Left lung (tissue), 10 donors: ENCODE measurements around the gene ZC3H7B. TPM values are rescaled to one million over a fixed set of nuclear protein-coding genes. Genes with fewer than 3 reads are reported as not detected.

ENCODE experiments used
- ATAC-seq: fragments of 200-7000 bp; cut with Tn5 transposase; one replicate; pipeline ENCODE4 v1.9.1; 2020; ENCODE audit warnings: moderate library complexity
- DNase-seq, 4 donors: peaks; one replicate each; pipeline ENCODE4 v3.0.0-alpha.2; 2013 to 2020
- H3K27ac ChIP-seq, 2 donors: fragments of 200-600 bp; sonication (generic) in 1 of 2; one replicate each; pipeline versions ENCODE4 v1.5.0 to v1.8.0; 2020 to 2021
- H3K27me3 ChIP-seq, 2 donors: fragments of 200-600 bp; sonication (generic) in 1 of 2; one replicate each; pipeline versions ENCODE4 v1.5.0 to v1.8.0; 2020 to 2021
- H3K36me3 ChIP-seq, 2 donors: fragments of 200-600 bp; sonication (generic) in 1 of 2; one replicate each; pipeline versions ENCODE4 v1.5.0 to v1.8.0; 2020 to 2021
- H3K4me1 ChIP-seq, 2 donors: fragments of 200-600 bp; one replicate each; pipeline ENCODE4 v1.8.0; 2021
- H3K4me3 ChIP-seq, 2 donors: fragments of 200-600 bp; sonication (generic) in 1 of 2; one replicate each; pipeline versions ENCODE4 v1.5.0 to v1.8.0; 2020 to 2021; ENCODE audit warnings: mild to moderate bottlenecking in 1 of 2
- H3K9me3 ChIP-seq, 2 donors: fragments of 200-600 bp; sonication (generic) in 1 of 2; one replicate each; pipeline versions ENCODE4 v1.5.0 to v1.8.0; 2020 to 2021
- intact Hi-C, 2 donors: fragments of 100-400 bp; cut with DNase I; formaldehyde crosslinking; loops; one replicate each; pipeline versions ENCODE4 v1.11.2 to v1.14.2; 2022
- polyA plus RNA-seq, 6 donors: library from polyadenylated mRNA; unstranded; fragments of 120-200 nt; gene quantifications; one replicate each; pipeline ENCODE4 v1.2.1, GENCODE V29; 2013; ENCODE audit not compliant: insufficient read length in 6 of 6
- total RNA-seq, 2 donors: library from RNA; stranded (reverse); fragmentation: NEBNext Ultra II Directional; extraction: Animal tissue kit (Norgen Biotek cat#: 25700); gene quantifications; one replicate each; pipeline ENCODE4 v1.2.1, GENCODE V29; 2021
- TF ChIP-seq, protein P1 (sequence below), 2 donors: fragments of 200-600 bp; sonication (generic) in 1 of 2; IDR thresholded peaks; one replicate each; pipeline versions ENCODE4 v1.5.0 to v1.8.0; 2021; ENCODE audit warnings: antibody characterized with exemption in 2 of 2
- donor health status: DM: no; HTN: yes; CAD: no.
- donor health status: DM: no; HTN: no; CAD: no.

The ZC3H7B gene
- total and polyA plus RNA-seq, 8 donors: 50.4 to 84.1 (median 69.1) TPM

GRCh38 chr22:41364233-41364632 lies 62.9 kb downstream of the ZC3H7B start:
- DNase-seq (peak in 1 of 4 donors; percentile 72), ATAC-seq (no peak)
- Histone ChIP-seq H3K27me3 (no peaks in the 10 kb centered on the region), H3K4me3 (no peak overlapping the region), H3K9me3 (no peaks in the 10 kb centered on the region), H3K36me3 (peaks cover 0 to 4% of the 10 kb centered on the region in 2 donors), H3K4me1 (peaks cover 13 to 29% of the 10 kb centered on the region in 2 donors), H3K27ac (no peak overlapping the region)
- TF ChIP-seq, protein P1, sequence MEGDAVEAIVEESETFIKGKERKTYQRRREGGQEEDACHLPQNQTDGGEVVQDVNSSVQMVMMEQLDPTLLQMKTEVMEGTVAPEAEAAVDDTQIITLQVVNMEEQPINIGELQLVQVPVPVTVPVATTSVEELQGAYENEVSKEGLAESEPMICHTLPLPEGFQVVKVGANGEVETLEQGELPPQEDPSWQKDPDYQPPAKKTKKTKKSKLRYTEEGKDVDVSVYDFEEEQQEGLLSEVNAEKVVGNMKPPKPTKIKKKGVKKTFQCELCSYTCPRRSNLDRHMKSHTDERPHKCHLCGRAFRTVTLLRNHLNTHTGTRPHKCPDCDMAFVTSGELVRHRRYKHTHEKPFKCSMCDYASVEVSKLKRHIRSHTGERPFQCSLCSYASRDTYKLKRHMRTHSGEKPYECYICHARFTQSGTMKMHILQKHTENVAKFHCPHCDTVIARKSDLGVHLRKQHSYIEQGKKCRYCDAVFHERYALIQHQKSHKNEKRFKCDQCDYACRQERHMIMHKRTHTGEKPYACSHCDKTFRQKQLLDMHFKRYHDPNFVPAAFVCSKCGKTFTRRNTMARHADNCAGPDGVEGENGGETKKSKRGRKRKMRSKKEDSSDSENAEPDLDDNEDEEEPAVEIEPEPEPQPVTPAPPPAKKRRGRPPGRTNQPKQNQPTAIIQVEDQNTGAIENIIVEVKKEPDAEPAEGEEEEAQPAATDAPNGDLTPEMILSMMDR (IDR thresholded peaks at IDR 0.05): no peak
- intact Hi-C loops: no loop called here

DNA sequence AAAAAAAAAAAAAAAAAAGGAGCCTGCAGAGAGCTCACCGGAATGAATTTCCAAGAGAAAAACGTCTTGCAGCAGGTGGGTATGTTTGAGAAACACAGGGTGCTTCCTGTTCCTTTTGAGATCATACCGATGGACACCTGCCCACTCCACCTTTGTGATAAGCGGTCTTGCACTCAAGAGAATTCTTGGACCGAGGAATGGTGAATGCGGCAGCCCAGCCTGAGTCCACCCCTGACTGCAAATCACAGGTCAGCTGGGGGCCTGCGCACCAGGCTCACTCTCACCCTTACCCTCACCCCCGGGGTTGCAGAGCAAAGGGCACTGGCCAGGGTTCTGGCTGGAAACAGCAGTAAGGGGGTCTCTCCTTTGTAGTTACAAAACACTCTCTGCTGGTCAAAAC lies 63.6 kb downstream of the ZC3H7B start:
- Histone ChIP-seq H3K27me3 (no peaks in the 10 kb centered on the region), H3K36me3 (no peaks in the 10 kb centered on the region), H3K4me1 (peaks cover 13 to 29% of the 10 kb centered on the region in 2 donors), H3K4me3 (no peak overlapping the region), H3K9me3 (no peaks in the 10 kb centered on the region), H3K27ac (no peak overlapping the region)
- TF ChIP-seq, protein P1 (IDR thresholded peaks at IDR 0.05): no peak
- ATAC-seq: no peak
- intact Hi-C loops: no loop called here
- peak in 1 of 4 donors; percentile 45 for DNase-seq

GRCh38 chr22:41365425-41365824 lies 64.1 kb downstream of the ZC3H7B start:
- DNase-seq (no peak), ATAC-seq (no peak)
- intact Hi-C loops: no loop called here
- H3K9me3 ChIP-seq: no peaks in the 10 kb centered on the region
- H3K4me3 ChIP-seq: no peak overlapping the region
- peaks cover 13 to 29% of the 10 kb centered on the region in 2 donors for H3K4me1 ChIP-seq
- H3K36me3 ChIP-seq: no peaks in the 10 kb centered on the region
- no peak overlapping the region for H3K27ac ChIP-seq
- no peaks in the 10 kb centered on the region for H3K27me3 ChIP-seq
- TF ChIP-seq, protein P1 (IDR thresholded peaks at IDR 0.05): no peak

DNA sequence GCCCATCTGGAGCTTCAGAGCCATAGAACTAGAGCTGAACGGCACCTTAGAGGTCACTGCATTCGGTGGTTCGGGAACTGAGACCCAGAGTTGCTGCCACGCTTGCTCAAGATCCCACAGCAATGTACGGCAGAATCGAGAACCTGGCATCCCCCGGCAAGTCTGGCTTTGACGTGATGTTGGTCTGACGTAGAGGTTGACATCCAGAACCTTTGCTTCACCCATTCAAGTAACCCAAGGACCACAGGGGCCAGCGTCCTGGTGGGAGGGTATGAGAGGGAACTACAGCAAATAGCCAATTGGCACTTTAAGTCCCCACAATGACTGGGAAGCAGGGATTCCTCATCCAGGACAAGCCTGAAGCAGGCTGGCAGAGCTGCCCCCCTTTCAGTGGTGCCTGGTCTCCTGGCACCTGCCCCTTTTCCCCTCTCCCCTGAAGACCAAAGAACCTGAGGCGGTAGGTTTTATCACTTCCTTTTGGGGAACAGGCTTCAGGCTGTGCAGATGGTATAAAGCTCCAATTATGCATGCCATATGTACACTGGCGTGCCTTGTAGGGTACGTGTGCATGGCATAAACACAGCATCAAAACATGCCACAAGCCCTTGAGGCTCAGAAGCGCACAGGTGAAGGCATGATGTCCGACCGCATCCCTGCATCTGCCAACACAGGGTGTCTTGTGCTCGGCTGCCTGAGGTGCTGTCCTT lies 65.2 kb downstream of the ZC3H7B start:
- intact Hi-C loops: no loop called here
- Histone ChIP-seq H3K27me3 (no peaks in the 10 kb centered on the region), H3K36me3 (no peaks in the 10 kb centered on the region), H3K4me1 (peaks cover 13 to 29% of the 10 kb centered on the region in 2 donors), H3K9me3 (no peaks in the 10 kb centered on the region), H3K27ac (peak overlapping the region in 1 of 2 donors; percentile 41), H3K4me3 (peak overlapping the region in 1 of 2 donors; percentile 34)
- no peak for DNase-seq
- TF ChIP-seq, protein P1 (IDR thresholded peaks at IDR 0.05): no peak
- no peak for ATAC-seq

DNA sequence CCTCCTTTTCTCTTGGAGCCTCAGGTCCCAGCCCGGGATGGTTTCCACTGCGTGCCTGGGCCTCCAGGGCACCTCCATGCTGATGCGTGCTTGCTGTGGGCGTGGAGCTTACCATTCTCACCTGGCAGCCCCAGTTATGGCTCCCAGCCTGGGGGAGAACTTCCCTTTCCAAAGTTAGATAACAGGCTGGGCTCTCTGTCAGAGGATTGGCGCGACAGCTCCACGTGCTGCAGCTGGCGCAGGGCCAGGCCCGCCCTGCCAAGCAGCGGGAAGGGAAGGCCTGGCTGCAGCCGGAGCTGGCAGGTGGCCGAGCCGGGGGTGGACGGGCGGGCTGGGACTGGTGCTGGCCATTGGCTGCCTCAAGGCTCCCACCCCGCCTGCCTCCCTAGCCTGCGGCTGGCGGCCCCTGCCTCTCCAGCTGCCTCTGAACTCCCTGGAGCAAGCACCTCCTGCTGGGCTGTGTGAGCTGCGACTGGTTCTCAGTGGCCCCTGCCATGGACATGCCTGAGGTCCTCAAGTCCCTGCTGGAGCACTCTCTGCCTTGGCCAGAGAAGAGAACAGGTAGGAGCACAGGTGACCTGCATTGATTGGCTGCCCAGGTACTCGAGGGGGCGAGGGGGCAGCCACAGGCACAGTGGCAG lies 65.8 kb downstream of the ZC3H7B start:
- TF ChIP-seq, protein P1 (IDR thresholded peaks at IDR 0.05): no peak
- peak; percentile 94 to 98 (median 96) for DNase-seq
- no peaks in the 10 kb centered on the region for H3K36me3 ChIP-seq
- H3K27me3 ChIP-seq: no peaks in the 10 kb centered on the region
- peak overlapping the region; percentile 41 to 69 for H3K27ac ChIP-seq
- peak overlapping the region; percentile 17 to 34 for H3K4me3 ChIP-seq
- intact Hi-C loops: no loop called here
- H3K4me1 ChIP-seq: peaks cover 13 to 29% of the 10 kb centered on the region in 2 donors
- peak; percentile 91 for ATAC-seq
- no peaks in the 10 kb centered on the region for H3K9me3 ChIP-seq
